ENCODE measurements around the gene KCNC2.

KCNC2 gene

DNA sequence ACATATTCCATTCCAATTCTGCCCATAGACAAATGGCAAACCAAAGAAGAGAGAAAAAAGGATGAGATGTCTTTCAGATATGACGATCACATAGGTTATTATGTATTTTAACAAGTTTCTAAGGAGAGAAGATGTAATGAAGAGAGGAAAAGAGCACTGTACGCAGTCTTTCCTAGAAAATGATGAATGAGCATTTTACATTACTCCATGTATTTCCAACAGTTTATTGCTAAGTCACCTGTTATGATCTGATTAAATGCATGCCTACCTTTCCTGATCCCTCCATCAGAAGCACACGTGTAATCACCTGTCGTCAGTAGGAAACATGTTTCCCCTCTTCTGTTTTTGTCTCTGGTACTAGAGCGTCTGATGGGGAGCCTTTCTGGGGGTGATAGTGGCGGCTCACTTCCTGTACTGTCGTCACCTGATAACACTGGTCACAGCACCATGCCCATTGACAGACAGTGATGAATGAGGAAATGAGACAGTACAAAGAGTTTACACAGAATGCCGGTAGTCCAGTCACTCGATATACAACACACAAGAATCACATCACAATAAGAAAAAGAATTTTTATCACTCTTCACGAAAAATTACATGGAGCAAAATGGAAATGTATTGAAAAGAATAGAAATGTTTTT is 161.6 kb downstream of the KCNC2 start:
- Histone ChIP-seq H3K9ac (ENCODE audit: low read depth, low read length) (no peak overlapping the region), H3K27ac (ENCODE audit: low read length) (no peak overlapping the region), H3K4me3 (ENCODE audit: low read depth in 1 of 2, low read length in 2 of 2) (no peak overlapping the region), H3K79me2 (ENCODE audit: insufficient read depth, low read length) (no peaks in the 10 kb centered on the region), H3K4me1 (ENCODE audit: insufficient read depth, low read length) (no peaks in the 10 kb centered on the region), H4K20me1 (ENCODE audit: insufficient read depth, low read length) (no peaks in the 10 kb centered on the region), H3K27me3 (ENCODE audit: insufficient read depth, low read length, poor library complexity) (no peaks in the 10 kb centered on the region), H2AFZ (ENCODE audit: low read depth, low read length) (no peak overlapping the region), H3K9me3 (ENCODE audit: insufficient read depth, low read length, severe bottlenecking) (no peaks in the 10 kb centered on the region), H3K36me3 (ENCODE audit: insufficient read depth, low read length) (no peaks in the 10 kb centered on the region), H3K4me2 (ENCODE audit: insufficient read depth, low read length) (no peak overlapping the region)
- TF ChIP-seq EZH2 (IDR thresholded peaks at IDR 0.05; ENCODE audit: borderline replicate concordance, low read depth, low read length, severe bottlenecking): no peak
- DNase-seq (no peak), ATAC-seq (ENCODE audit: insufficient read depth, low read depth) (no peak)

DNA sequence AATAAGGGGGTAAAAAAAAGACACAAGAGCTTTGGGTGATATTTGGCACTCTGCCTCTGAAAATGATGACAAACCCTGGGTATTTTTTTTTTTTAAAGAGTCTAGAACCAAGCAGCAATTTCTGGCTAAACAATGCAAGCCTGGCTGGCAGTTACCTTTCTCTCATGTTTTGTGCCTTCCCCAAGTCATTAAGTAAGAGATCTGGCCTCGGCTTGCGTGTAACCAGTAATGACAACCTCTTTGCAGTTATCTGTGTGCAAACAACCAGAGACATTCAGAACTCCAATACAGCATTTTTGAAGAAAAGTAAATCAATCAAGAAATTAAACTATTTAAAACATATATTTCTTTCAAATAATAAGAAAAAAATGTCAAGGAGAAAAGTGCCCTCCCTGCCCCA is 167.5 kb downstream of the KCNC2 start:
- Histone ChIP-seq H4K20me1 (ENCODE audit: insufficient read depth, low read length) (no peaks in the 10 kb centered on the region), H3K4me3 (ENCODE audit: low read depth in 1 of 2, low read length in 2 of 2) (no peak overlapping the region), H2AFZ (ENCODE audit: low read depth, low read length) (no peak overlapping the region), H3K27me3 (ENCODE audit: insufficient read depth, low read length, poor library complexity) (no peaks in the 10 kb centered on the region), H3K4me2 (ENCODE audit: insufficient read depth, low read length) (no peak overlapping the region), H3K9me3 (ENCODE audit: insufficient read depth, low read length, severe bottlenecking) (no peaks in the 10 kb centered on the region), H3K36me3 (ENCODE audit: insufficient read depth, low read length) (no peaks in the 10 kb centered on the region), H3K79me2 (ENCODE audit: insufficient read depth, low read length) (no peaks in the 10 kb centered on the region), H3K4me1 (ENCODE audit: insufficient read depth, low read length) (no peaks in the 10 kb centered on the region), H3K9ac (ENCODE audit: low read depth, low read length) (no peak overlapping the region), H3K27ac (ENCODE audit: low read length) (no peak overlapping the region)
- ATAC-seq (ENCODE audit: insufficient read depth, low read depth) (no peak), DNase-seq (no peak)
- TF ChIP-seq EZH2 (IDR thresholded peaks at IDR 0.05; ENCODE audit: borderline replicate concordance, low read depth, low read length, severe bottlenecking) (no peak), CTCF (IDR thresholded peaks at IDR 0.05; ENCODE audit: borderline replicate concordance, extremely low read depth, low read length, poor library complexity, severe bottlenecking) (no peak)

DNA sequence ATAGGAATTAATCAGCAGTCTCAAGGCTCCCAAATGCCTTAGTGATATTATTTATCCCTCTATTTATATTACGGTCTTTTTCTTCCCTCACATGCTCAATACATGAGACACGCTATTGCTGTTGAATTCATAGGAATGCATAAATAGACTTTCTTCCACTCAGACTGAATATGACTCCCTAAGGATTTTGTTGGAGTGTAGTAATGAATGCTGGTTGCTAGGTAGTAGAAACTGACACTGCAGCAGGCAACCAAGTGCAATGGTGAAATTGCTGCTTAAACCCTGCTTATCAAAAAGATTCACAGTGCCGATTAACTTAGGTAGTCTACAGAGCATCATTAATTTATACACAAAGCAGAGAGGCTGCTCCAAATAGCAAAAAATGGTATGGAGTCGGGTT is 168.2 kb downstream of the KCNC2 start:
- no peaks in the 10 kb centered on the region for H3K4me1 ChIP-seq (ENCODE audit: insufficient read depth, low read length)
- H3K9me3 ChIP-seq (ENCODE audit: insufficient read depth, low read length, severe bottlenecking): no peaks in the 10 kb centered on the region
- no peaks in the 10 kb centered on the region for H3K79me2 ChIP-seq (ENCODE audit: insufficient read depth, low read length)
- H3K4me2 ChIP-seq (ENCODE audit: insufficient read depth, low read length): no peak overlapping the region
- no peak overlapping the region for H3K4me3 ChIP-seq (ENCODE audit: low read depth in 1 of 2, low read length in 2 of 2)
- no peak overlapping the region for H2AFZ ChIP-seq (ENCODE audit: low read depth, low read length)
- H3K36me3 ChIP-seq (ENCODE audit: insufficient read depth, low read length): no peaks in the 10 kb centered on the region
- no peaks in the 10 kb centered on the region for H4K20me1 ChIP-seq (ENCODE audit: insufficient read depth, low read length)
- no peak overlapping the region for H3K9ac ChIP-seq (ENCODE audit: low read depth, low read length)
- DNase-seq (no peak), ATAC-seq (ENCODE audit: insufficient read depth, low read depth) (no peak)
- H3K27ac ChIP-seq (ENCODE audit: low read length): no peak overlapping the region
- no peak for TF ChIP-seq CTCF (IDR thresholded peaks at IDR 0.05; ENCODE audit: borderline replicate concordance, extremely low read depth, low read length, poor library complexity, severe bottlenecking)
- H3K27me3 ChIP-seq (ENCODE audit: insufficient read depth, low read length, poor library complexity): no peaks in the 10 kb centered on the region

GRCh38 chr12:75020068-75020557 is 189.5 kb downstream of the KCNC2 start:
- peaks cover 11% of the 10 kb centered on the region for H3K9me3 ChIP-seq (ENCODE audit: insufficient read depth, low read length, severe bottlenecking)
- no peaks in the 10 kb centered on the region for H3K36me3 ChIP-seq (ENCODE audit: insufficient read depth, low read length)
- H3K4me1 ChIP-seq (ENCODE audit: insufficient read depth, low read length): no peaks in the 10 kb centered on the region
- no peaks in the 10 kb centered on the region for H3K79me2 ChIP-seq (ENCODE audit: insufficient read depth, low read length)
- no peak for TF ChIP-seq EZH2 (IDR thresholded peaks at IDR 0.05; ENCODE audit: borderline replicate concordance, low read depth, low read length, severe bottlenecking)
- TF ChIP-seq CTCF (IDR thresholded peaks at IDR 0.05; ENCODE audit: borderline replicate concordance, extremely low read depth, low read length, poor library complexity, severe bottlenecking): no peak
- no peak overlapping the region for H3K4me2 ChIP-seq (ENCODE audit: insufficient read depth, low read length)
- DNase-seq (peak; percentile 18), ATAC-seq (ENCODE audit: insufficient read depth, low read depth) (no peak)
- H2AFZ ChIP-seq (ENCODE audit: low read depth, low read length): no peak overlapping the region
- H3K9ac ChIP-seq (ENCODE audit: low read depth, low read length): no peak overlapping the region
- H3K4me3 ChIP-seq (ENCODE audit: low read depth in 1 of 2, low read length in 2 of 2): no peak overlapping the region
- no peak overlapping the region for H3K27ac ChIP-seq (ENCODE audit: low read length)
- no peaks in the 10 kb centered on the region for H3K27me3 ChIP-seq (ENCODE audit: insufficient read depth, low read length, poor library complexity)
- no peaks in the 10 kb centered on the region for H4K20me1 ChIP-seq (ENCODE audit: insufficient read depth, low read length)
